Raji (cell line): ENCODE data around the gene SHISA7.

ENCODE experiments used
- POLR2A ChIP-seq: IDR thresholded peaks from 2 replicates; pipeline ENCODE4 v1.6.1; 2011; ENCODE audit warnings: low read depth, low read length, control low read depth; ENCODE audit not compliant: insufficient read depth

SHISA7 gene

GRCh38 chr19:55426042-55426441 is 17.1 kb downstream of the SHISA7 start:
- TF ChIP-seq POLR2A: no peak

- no peak for TF ChIP-seq POLR2A
Observed at GRCh38 chr19:55424518-55424917, 18.6 kb downstream of the SHISA7 start.

- no peak for TF ChIP-seq POLR2A
Observed at GRCh38 chr19:55423225-55424005, 19.7 kb downstream of the SHISA7 start.

- no peak for TF ChIP-seq POLR2A
Observed at GRCh38 chr19:55419624-55420236, 23.4 kb downstream of the SHISA7 start.

GRCh38 chr19:55419103-55419502 is 24.0 kb downstream of the SHISA7 start:
- TF ChIP-seq POLR2A: no peak

- TF ChIP-seq POLR2A: no peak
Observed at GRCh38 chr19:55418185-55418584, 24.9 kb downstream of the SHISA7 start.

GRCh38 chr19:55410168-55410567 is 32.9 kb downstream of the SHISA7 start:
- TF ChIP-seq POLR2A: no peak

- TF ChIP-seq POLR2A: no peak
Observed at GRCh38 chr19:55408533-55408872, 34.6 kb downstream of the SHISA7 start.

- TF ChIP-seq POLR2A: peak; percentile 55
Observed at GRCh38 chr19:55407800-55408532, 35.1 kb downstream of the SHISA7 start.

- peak; percentile 94 for TF ChIP-seq POLR2A
Observed at GRCh38 chr19:55407550-55407799, 35.6 kb downstream of the SHISA7 start, which contains the start of gene UBE2S. UBE2S (minus strand) TSS chr19:55407788; CDS start chr19:55407589, 199 bp downstream.

GRCh38 chr19:55406826-55407549 is 36.1 kb downstream of the SHISA7 start:
- TF ChIP-seq POLR2A: no peak

- no peak for TF ChIP-seq POLR2A
Observed at GRCh38 chr19:55406091-55406825, 36.8 kb downstream of the SHISA7 start.

- TF ChIP-seq POLR2A: no peak
Observed at GRCh38 chr19:55405638-55406037, 37.5 kb downstream of the SHISA7 start.

- TF ChIP-seq POLR2A: no peak
Observed at GRCh38 chr19:55402509-55402908, 40.6 kb downstream of the SHISA7 start.
